Hepatocyte (in vitro differentiated cells): ENCODE results near the gene SOS2.

Experiments used
- CTCF ChIP-seq: fragments of 200-600 bp; sonication (generic); IDR thresholded peaks from 2 replicates; pipeline ENCODE4 v1.5.1; 2016; ENCODE audit warnings: antibody characterized with exemption, mild to moderate bottlenecking; ENCODE audit not compliant: poor library complexity
- EZH2 ChIP-seq: fragments of 200-600 bp; sonication (generic); IDR thresholded peaks from 2 replicates; pipeline ENCODE4 v1.6.1; 2016; ENCODE audit warnings: antibody characterized with exemption, mild to moderate bottlenecking, borderline replicate concordance

GRCh38 chr14:50083467-50084337, 147.7 kb downstream of the SOS2 start:
- TF ChIP-seq CTCF: no peak
- no peak for TF ChIP-seq EZH2
